Smooth muscle cell (in vitro differentiated cells): ENCODE measurements around the gene TPGS2. TPM values are rescaled to one million over a fixed set of nuclear protein-coding genes. Genes with fewer than 3 reads are reported as not detected.
"Not testable (repeated sequence)": the region's sequence is repeated elsewhere in the genome, so short reads cannot be mapped to it uniquely, and the experiment has no call there.

Source experiments
- DNase-seq: peaks from one replicate; lab custom pipeline; 2025; ENCODE audit not compliant: unreplicated experiment; lab: John Stamatoyannopoulos, UW
- H2AFZ ChIP-seq: fragments of 200-600 bp; sonication (generic); 2 replicates; pipeline ENCODE4 v1.6.0; 2016; ENCODE audit warnings: antibody characterized with exemption, low read depth, mild to moderate bottlenecking
- H3F3A ChIP-seq: fragments of 200-600 bp; sonication (generic); 2 replicates; pipeline ENCODE4 v1.6.0; 2017; ENCODE audit warnings: antibody characterized with exemption, low read depth
- H3K27ac ChIP-seq: fragments of 200-600 bp; sonication (generic); 2 replicates; pipeline ENCODE4 v1.5.1; 2016; ENCODE audit warnings: low read depth, mild to moderate bottlenecking
- H3K27me3 ChIP-seq: fragments of 200-600 bp; sonication (generic); 2 replicates; pipeline ENCODE4 v1.6.1; 2016; ENCODE audit warnings: low read depth, mild to moderate bottlenecking
- H3K36me3 ChIP-seq: fragments of 200-600 bp; sonication (generic); 2 replicates; pipeline ENCODE4 v1.5.1; 2016; ENCODE audit warnings: low read depth
- H3K4me1 ChIP-seq: fragments of 200-600 bp; sonication (generic); 2 replicates; pipeline ENCODE4 v1.5.1; 2016; ENCODE audit warnings: low read depth
- H3K4me2 ChIP-seq: fragments of 200-600 bp; sonication (generic); 2 replicates; pipeline ENCODE4 v1.6.0; 2016; ENCODE audit warnings: mild to moderate bottlenecking
- H3K4me3 ChIP-seq: fragments of 200-600 bp; sonication (generic); 2 replicates; pipeline ENCODE4 v1.5.1; 2016; ENCODE audit warnings: mild to moderate bottlenecking
- H3K79me2 ChIP-seq: fragments of 200-600 bp; sonication (generic); 2 replicates; pipeline ENCODE4 v1.6.0; 2016; ENCODE audit warnings: low read depth, mild to moderate bottlenecking
- H3K9ac ChIP-seq: fragments of 200-600 bp; sonication (generic); 2 replicates; pipeline ENCODE4 v1.6.0; 2016; ENCODE audit warnings: low read depth
- H3K9me3 ChIP-seq: fragments of 200-600 bp; sonication (generic); replicated peaks from 2 replicates; pipeline ENCODE4 v1.5.1; 2016; ENCODE audit warnings: low read depth
- H4K20me1 ChIP-seq: fragments of 200-600 bp; sonication (generic); 2 replicates; pipeline ENCODE4 v1.6.0; 2016; ENCODE audit warnings: low read depth
- WGBS: methylation state at CpG from one replicate; pipeline ENCODE4 v1.1.7; 2016; ENCODE audit warnings: low lambda C conversion rate; 5-methylcytosine and 5-hydroxymethylcytosine counted together
- polyA plus RNA-seq: library from polyadenylated mRNA; unstranded; fragments of >200 nt; fragmentation: Nextera tagmentation; extraction: Ambion mirVana; gene quantifications from 2 replicates; pipeline ENCODE4 v1.2.1, GENCODE V29; 2016
- total RNA-seq: library from RNA; depleted of rRNA; stranded (reverse); fragments of >200 nt; gene quantifications from 2 replicates; pipeline ENCODE4 v1.2.3, GENCODE V29; 2014
- TF ChIP-seq, protein P1 (sequence below): fragments of 200-600 bp; sonication (generic); IDR thresholded peaks from 2 replicates; pipeline ENCODE4 v1.5.1; 2017; ENCODE audit warnings: borderline replicate concordance, mild to moderate bottlenecking, antibody characterized with exemption; ENCODE audit not compliant: insufficient read depth, poor library complexity, severe bottlenecking

TPGS2 gene
- total and polyA plus RNA-seq, 2 experiments from 2014 or later = 99.2 to 157 TPM

- Histone ChIP-seq H4K20me1 (no peaks in the 10 kb centered on the region), H3K79me2 (no peaks in the 10 kb centered on the region), H3K9me3 (no peaks in the 10 kb centered on the region), H3K27ac (no peak overlapping the region), H3F3A (no peaks in the 10 kb centered on the region), H3K4me1 (no peaks in the 10 kb centered on the region), H2AFZ (no peak overlapping the region), H3K27me3 (no peaks in the 10 kb centered on the region), H3K36me3 (peaks cover 3% of the 10 kb centered on the region), H3K4me3 (no peak overlapping the region), H3K4me2 (no peak overlapping the region), H3K9ac (no peak overlapping the region)
- TF ChIP-seq, protein P1, sequence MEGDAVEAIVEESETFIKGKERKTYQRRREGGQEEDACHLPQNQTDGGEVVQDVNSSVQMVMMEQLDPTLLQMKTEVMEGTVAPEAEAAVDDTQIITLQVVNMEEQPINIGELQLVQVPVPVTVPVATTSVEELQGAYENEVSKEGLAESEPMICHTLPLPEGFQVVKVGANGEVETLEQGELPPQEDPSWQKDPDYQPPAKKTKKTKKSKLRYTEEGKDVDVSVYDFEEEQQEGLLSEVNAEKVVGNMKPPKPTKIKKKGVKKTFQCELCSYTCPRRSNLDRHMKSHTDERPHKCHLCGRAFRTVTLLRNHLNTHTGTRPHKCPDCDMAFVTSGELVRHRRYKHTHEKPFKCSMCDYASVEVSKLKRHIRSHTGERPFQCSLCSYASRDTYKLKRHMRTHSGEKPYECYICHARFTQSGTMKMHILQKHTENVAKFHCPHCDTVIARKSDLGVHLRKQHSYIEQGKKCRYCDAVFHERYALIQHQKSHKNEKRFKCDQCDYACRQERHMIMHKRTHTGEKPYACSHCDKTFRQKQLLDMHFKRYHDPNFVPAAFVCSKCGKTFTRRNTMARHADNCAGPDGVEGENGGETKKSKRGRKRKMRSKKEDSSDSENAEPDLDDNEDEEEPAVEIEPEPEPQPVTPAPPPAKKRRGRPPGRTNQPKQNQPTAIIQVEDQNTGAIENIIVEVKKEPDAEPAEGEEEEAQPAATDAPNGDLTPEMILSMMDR = no peak
- WGBS = 74% methylated on average over 4 of the region's 4 CpGs
- DNase-seq = no peak
Measured at GRCh38 chr18:36821681-36822080, 7.1 kb downstream of the TPGS2 start.

DNA sequence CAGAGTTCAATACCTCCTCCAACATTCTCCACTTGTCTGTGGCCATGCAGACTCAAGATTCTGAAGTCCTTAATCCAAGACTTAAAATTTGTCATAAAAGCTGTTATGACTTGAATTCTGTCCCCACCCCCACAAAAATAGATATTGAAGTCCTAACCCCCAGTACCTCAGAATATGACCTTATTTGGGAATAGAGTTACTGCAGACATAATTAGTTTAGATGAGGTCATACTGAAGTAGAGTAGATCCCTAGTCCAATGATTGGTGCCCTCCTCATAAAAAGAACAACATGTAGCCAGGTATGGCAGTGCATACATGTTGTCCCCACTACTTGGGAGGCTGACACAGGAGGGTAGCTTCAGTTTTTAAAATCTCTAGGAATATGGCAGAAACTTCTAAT, 9.2 kb downstream of the TPGS2 start:
- Histone ChIP-seq H3K4me3 (no peak overlapping the region), H3K79me2 (no peaks in the 10 kb centered on the region), H4K20me1 (no peaks in the 10 kb centered on the region), H3K36me3 (peaks cover 3% of the 10 kb centered on the region), H2AFZ (no peak overlapping the region), H3K27ac (no peak overlapping the region), H3K9ac (no peak overlapping the region), H3K27me3 (no peaks in the 10 kb centered on the region), H3K4me2 (no peak overlapping the region), H3K9me3 (no peaks in the 10 kb centered on the region), H3F3A (no peaks in the 10 kb centered on the region), H3K4me1 (no peaks in the 10 kb centered on the region)
- TF ChIP-seq, protein P1 = no peak
- no peak for DNase-seq

GRCh38 chr18:36818652-36819051, 10.2 kb downstream of the TPGS2 start:
- H3K4me1 ChIP-seq = no peaks in the 10 kb centered on the region
- DNase-seq = no peak
- 99% methylated on average over 3 of the region's 3 CpGs for WGBS
- H2AFZ ChIP-seq = no peak overlapping the region
- H3K9ac ChIP-seq = no peak overlapping the region
- no peaks in the 10 kb centered on the region for H4K20me1 ChIP-seq
- H3F3A ChIP-seq = no peaks in the 10 kb centered on the region
- H3K27ac ChIP-seq = no peak overlapping the region
- H3K27me3 ChIP-seq = no peaks in the 10 kb centered on the region
- peaks cover 3% of the 10 kb centered on the region for H3K36me3 ChIP-seq
- no peaks in the 10 kb centered on the region for H3K79me2 ChIP-seq
- no peaks in the 10 kb centered on the region for H3K9me3 ChIP-seq
- TF ChIP-seq, protein P1 = no peak
- no peak overlapping the region for H3K4me2 ChIP-seq
- no peak overlapping the region for H3K4me3 ChIP-seq

GRCh38 chr18:36817039-36817438, 11.8 kb downstream of the TPGS2 start:
- TF ChIP-seq, protein P1 = no peak
- Histone ChIP-seq H3K79me2 (no peaks in the 10 kb centered on the region), H3K4me3 (no peak overlapping the region), H4K20me1 (no peaks in the 10 kb centered on the region), H3K27ac (no peak overlapping the region), H3K4me2 (no peak overlapping the region), H3K27me3 (no peaks in the 10 kb centered on the region), H3K9me3 (no peaks in the 10 kb centered on the region), H3K9ac (no peak overlapping the region), H3F3A (no peaks in the 10 kb centered on the region), H2AFZ (no peak overlapping the region), H3K36me3 (peaks cover 3% of the 10 kb centered on the region), H3K4me1 (no peaks in the 10 kb centered on the region)
- no peak for DNase-seq
- WGBS = 100% methylated on average over 1 of the region's 1 CpG

GRCh38 chr18:36816096-36816495, 12.7 kb downstream of the TPGS2 start:
- H3K9ac ChIP-seq, DNase-seq, H3K4me3 ChIP-seq, H3K27ac ChIP-seq, H3K4me1 ChIP-seq, H3K4me2 ChIP-seq, H2AFZ ChIP-seq, H3K9me3 ChIP-seq, H3K36me3 ChIP-seq, H4K20me1 ChIP-seq, H3K79me2 ChIP-seq, H3K27me3 ChIP-seq, H3F3A ChIP-seq: not testable (repeated sequence)
